Colonic mucosa (tissue), 4 donors: ENCODE measurements around the gene ODF2. TPM values are rescaled to one million over a fixed set of nuclear protein-coding genes. Genes with fewer than 3 reads are reported as not detected.

Experiments
- DNase-seq: peaks from one replicate; pipeline ENCODE4 v3.0.0-alpha.2; 2020
- H3K27ac ChIP-seq: fragments of 200-600 bp; one replicate; pipeline ENCODE4 v1.8.0; 2021
- H3K27me3 ChIP-seq: fragments of 200-600 bp; one replicate; pipeline ENCODE4 v1.8.0; 2021
- H3K36me3 ChIP-seq: fragments of 200-600 bp; one replicate; pipeline ENCODE4 v1.8.0; 2021
- H3K4me1 ChIP-seq: fragments of 200-600 bp; one replicate; pipeline ENCODE4 v1.8.0; 2021; ENCODE audit warnings: mild to moderate bottlenecking
- H3K4me3 ChIP-seq: fragments of 200-600 bp; one replicate; pipeline ENCODE4 v1.8.0; 2021
- H3K9ac ChIP-seq, 2 donors: one replicate each; pipeline ENCODE4 v1.7.0; 2013; ENCODE audit warnings: control low read depth in 2 of 2, low read depth in 2 of 2, low read length in 2 of 2
- H3K9me3 ChIP-seq: fragments of 200-600 bp; one replicate; pipeline ENCODE4 v1.8.0; 2021
- CTCF ChIP-seq: fragments of 200-600 bp; IDR thresholded peaks from one replicate; pipeline ENCODE4 v1.8.0; 2022; ENCODE audit warnings: antibody characterized with exemption, mild to moderate bottlenecking
- intact Hi-C: fragments of 100-400 bp; cut with DNase I; formaldehyde crosslinking; loops from one replicate; pipeline ENCODE4 v1.14.1; 2022
- total RNA-seq, 2 donors: library from RNA; stranded (reverse); fragmentation: NEBNext Ultra II Directional in 1 of 2; extraction: Animal tissue kit (Norgen Biotek cat#: 25700) in 1 of 2; gene quantifications; one replicate each; pipeline ENCODE4 v1.2.1, GENCODE V29; 2021
- donor health status: healthy.
- donor health status: DM: no; HTN: no; CAD: no.
- donor health status: DM: no; HTN: no; CAD: no.

The ODF2 gene
- total RNA-seq, 2 donors from 2014 or later: 14.9 to 36.2 TPM

GRCh38 chr9:128523199-128523925, 67.6 kb downstream of the ODF2 start:
- Histone ChIP-seq H3K9me3 (no peaks in the 10 kb centered on the region), H3K4me1 (no peaks in the 10 kb centered on the region), H3K27me3 (no peaks in the 10 kb centered on the region), H3K27ac (no peak overlapping the region), H3K36me3 (peaks cover 14% of the 10 kb centered on the region), H3K9ac (no peak overlapping the region), H3K4me3 (no peak overlapping the region)
- no peak for TF ChIP-seq CTCF
- intact Hi-C loops: loop anchor here (10.0 kb wide), 1 partner anchor 71 kb away; no protein-coding TSS in a partner anchor
- no peak for DNase-seq

GRCh38 chr9:128526720-128527119, 70.9 kb downstream of the ODF2 start:
- H3K36me3 ChIP-seq: peaks cover 19% of the 10 kb centered on the region
- no peak overlapping the region for H3K9ac ChIP-seq
- no peaks in the 10 kb centered on the region for H3K4me1 ChIP-seq
- intact Hi-C loops: loop anchor here (10.0 kb wide), 1 partner anchor 68 kb away; no protein-coding TSS in a partner anchor
- no peak overlapping the region for H3K27ac ChIP-seq
- no peaks in the 10 kb centered on the region for H3K27me3 ChIP-seq
- H3K4me3 ChIP-seq: no peak overlapping the region
- no peaks in the 10 kb centered on the region for H3K9me3 ChIP-seq
- no peak for DNase-seq
- no peak for TF ChIP-seq CTCF

DNA sequence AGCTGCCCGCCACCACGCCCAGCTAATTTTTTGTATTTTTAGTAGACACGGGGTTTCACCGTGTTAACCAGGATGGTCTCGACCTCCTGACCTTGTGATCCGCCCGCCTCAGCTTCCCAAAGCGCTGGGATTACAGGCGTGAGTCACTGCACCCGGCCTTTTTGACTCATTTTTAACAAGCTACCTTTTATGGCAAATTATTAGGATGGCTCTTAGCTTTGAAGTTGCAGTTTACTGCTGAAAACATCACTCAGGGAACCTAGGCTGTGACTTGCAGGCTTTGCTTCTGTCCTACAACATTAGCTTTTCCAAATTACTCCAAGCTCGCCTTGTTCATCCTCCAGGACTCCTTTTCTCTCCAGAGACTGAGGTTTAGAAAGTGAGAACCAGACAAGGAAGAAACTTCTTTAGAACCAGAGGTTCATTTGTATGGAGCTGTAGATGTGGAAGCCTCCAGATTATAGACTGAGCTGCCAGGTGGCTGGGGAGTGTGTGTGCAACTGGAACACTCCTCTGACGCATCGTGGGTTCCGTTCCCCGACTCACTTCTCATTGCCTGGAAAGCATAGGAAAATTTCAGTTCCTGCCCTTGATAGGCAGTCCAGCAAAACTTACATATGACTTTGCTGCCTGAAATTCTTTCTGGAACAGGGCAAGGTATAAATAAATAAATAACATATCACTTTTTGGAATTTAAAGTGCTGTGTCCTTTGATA, 72.8 kb downstream of the ODF2 start:
- Histone ChIP-seq H3K27ac (no peak overlapping the region), H3K9me3 (no peaks in the 10 kb centered on the region), H3K9ac (no peak overlapping the region), H3K36me3 (peaks cover 19% of the 10 kb centered on the region), H3K4me1 (no peaks in the 10 kb centered on the region), H3K4me3 (no peak overlapping the region), H3K27me3 (no peaks in the 10 kb centered on the region)
- intact Hi-C loops: loop anchor here (10.0 kb wide), 1 partner anchor 66 kb away; no protein-coding TSS in a partner anchor
- DNase-seq: no peak
- TF ChIP-seq CTCF: no peak

DNA sequence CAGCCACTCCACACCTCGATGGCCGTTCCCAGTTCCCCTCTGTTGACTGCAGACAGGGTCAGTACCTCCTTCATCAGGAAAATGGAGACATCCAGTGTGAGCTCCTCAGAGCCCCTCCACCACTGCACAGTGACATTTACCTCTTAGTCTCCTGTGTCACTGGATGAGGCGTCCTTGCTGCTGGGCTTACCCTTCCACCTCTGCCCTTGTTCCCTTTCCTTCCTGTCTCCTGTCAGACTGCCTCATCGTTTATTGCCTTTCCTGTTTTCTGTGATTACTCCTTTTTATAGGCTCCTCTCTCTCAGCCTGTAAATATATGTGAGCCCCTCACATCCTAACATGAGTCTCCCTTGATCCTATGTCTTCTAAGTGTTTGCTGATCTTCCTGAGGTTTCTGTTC, 73.4 kb downstream of the ODF2 start:
- TF ChIP-seq CTCF: no peak
- Histone ChIP-seq H3K27me3 (no peaks in the 10 kb centered on the region), H3K4me1 (no peaks in the 10 kb centered on the region), H3K4me3 (no peak overlapping the region), H3K9ac (no peak overlapping the region), H3K27ac (no peak overlapping the region), H3K36me3 (peaks cover 19% of the 10 kb centered on the region), H3K9me3 (no peaks in the 10 kb centered on the region)
- DNase-seq: no peak
- intact Hi-C loops: loop anchor here (10.0 kb wide), 1 partner anchor 66 kb away; no protein-coding TSS in a partner anchor

DNA sequence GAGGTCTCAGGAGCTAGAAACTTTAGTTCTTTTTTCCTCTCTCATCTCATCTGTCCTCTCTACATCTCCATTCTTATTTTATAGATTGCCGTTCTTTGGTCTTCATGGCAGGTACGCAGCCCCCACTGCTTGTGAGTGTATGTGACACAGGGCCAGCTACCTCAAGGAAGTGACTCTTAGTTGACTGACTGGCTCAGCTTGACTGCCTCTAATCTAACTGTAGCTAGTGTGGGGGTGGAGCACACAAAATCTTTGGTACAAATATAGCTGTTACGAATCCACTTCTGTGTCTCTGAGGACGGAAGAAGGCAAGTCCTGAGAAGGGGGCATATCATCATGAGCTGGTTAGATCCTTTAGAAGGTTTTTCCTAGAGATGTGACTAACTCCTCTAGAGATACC, 76.8 kb downstream of the ODF2 start:
- TF ChIP-seq CTCF: no peak
- H3K27ac ChIP-seq: no peak overlapping the region
- H3K9me3 ChIP-seq: no peaks in the 10 kb centered on the region
- H3K4me1 ChIP-seq: no peaks in the 10 kb centered on the region
- H3K36me3 ChIP-seq: peaks cover 5% of the 10 kb centered on the region
- H3K4me3 ChIP-seq: no peak overlapping the region
- intact Hi-C loops: no loop called here
- no peaks in the 10 kb centered on the region for H3K27me3 ChIP-seq
- no peak overlapping the region for H3K9ac ChIP-seq
- DNase-seq: no peak
